Measurements from ENCODE around the gene USP40.

Gene USP40

GRCh38 chr2:233456934-233457333 lies 109.6 kb downstream of the USP40 start:
- no peak for ATAC-seq (ENCODE audit: insufficient read depth, low read depth)
- 0 out of 2 replicates have a peak, but pooled peaks cover 7% of the 10 kb centered on the region for H4K20me1 ChIP-seq (ENCODE audit: insufficient read depth, low read length)

GRCh38 chr2:233456111-233456510 lies 110.5 kb downstream of the USP40 start:
- H3K36me3 ChIP-seq (ENCODE audit: insufficient read depth, low read length) = peaks cover 75% of the 10 kb centered on the region

More at GRCh38 chr2:233456934-233457333, 109.6 kb downstream of the USP40 start:
- no peak overlapping the region for H2AFZ ChIP-seq (ENCODE audit: low read depth, low read length)
- H3K36me3 ChIP-seq (ENCODE audit: insufficient read depth, low read length) = peaks cover 75% of the 10 kb centered on the region
- H3K4me3 ChIP-seq (ENCODE audit: low read depth in 1 of 2, low read length in 2 of 2) = no peak overlapping the region
- no peaks in the 10 kb centered on the region for H3K4me1 ChIP-seq (ENCODE audit: insufficient read depth, low read length)
- no peaks in the 10 kb centered on the region for H3K79me2 ChIP-seq (ENCODE audit: insufficient read depth, low read length)
- H3K9me3 ChIP-seq (ENCODE audit: insufficient read depth, low read length, severe bottlenecking) = no peaks in the 10 kb centered on the region
- no peak for TF ChIP-seq CTCF (IDR thresholded peaks at IDR 0.05; ENCODE audit: borderline replicate concordance, extremely low read depth, low read length, poor library complexity, severe bottlenecking)
- TF ChIP-seq EZH2 (IDR thresholded peaks at IDR 0.05; ENCODE audit: borderline replicate concordance, low read depth, low read length, severe bottlenecking) = no peak
- no peak for DNase-seq
- H3K9ac ChIP-seq (ENCODE audit: low read depth, low read length) = no peak overlapping the region
- H3K27me3 ChIP-seq (ENCODE audit: insufficient read depth, low read length, poor library complexity) = no peaks in the 10 kb centered on the region
- H3K27ac ChIP-seq (ENCODE audit: low read length) = no peak overlapping the region
- no peak overlapping the region for H3K4me2 ChIP-seq (ENCODE audit: insufficient read depth, low read length)

GRCh38 chr2:233455491-233455890 lies 111.1 kb downstream of the USP40 start:
- no peak for ATAC-seq (ENCODE audit: insufficient read depth, low read depth)
- Histone ChIP-seq H3K27ac (ENCODE audit: low read length) (no peak overlapping the region), H4K20me1 (ENCODE audit: insufficient read depth, low read length) (0 out of 2 replicates have a peak, but pooled peaks cover 7% of the 10 kb centered on the region), H3K36me3 (ENCODE audit: insufficient read depth, low read length) (peaks cover 80% of the 10 kb centered on the region), H3K27me3 (ENCODE audit: insufficient read depth, low read length, poor library complexity) (no peaks in the 10 kb centered on the region), H3K4me1 (ENCODE audit: insufficient read depth, low read length) (no peaks in the 10 kb centered on the region), H2AFZ (ENCODE audit: low read depth, low read length) (no peak overlapping the region), H3K79me2 (ENCODE audit: insufficient read depth, low read length) (no peaks in the 10 kb centered on the region), H3K9ac (ENCODE audit: low read depth, low read length) (no peak overlapping the region), H3K4me3 (ENCODE audit: low read depth in 1 of 2, low read length in 2 of 2) (no peak overlapping the region), H3K9me3 (ENCODE audit: insufficient read depth, low read length, severe bottlenecking) (no peaks in the 10 kb centered on the region), H3K4me2 (ENCODE audit: insufficient read depth, low read length) (no peak overlapping the region)
- no peak for DNase-seq
- TF ChIP-seq EZH2 (IDR thresholded peaks at IDR 0.05; ENCODE audit: borderline replicate concordance, low read depth, low read length, severe bottlenecking) (no peak), CTCF (IDR thresholded peaks at IDR 0.05; ENCODE audit: borderline replicate concordance, extremely low read depth, low read length, poor library complexity, severe bottlenecking) (no peak)

More at GRCh38 chr2:233456111-233456510, 110.5 kb downstream of the USP40 start:
- Histone ChIP-seq H2AFZ (ENCODE audit: low read depth, low read length) (no peak overlapping the region), H3K4me3 (ENCODE audit: low read depth in 1 of 2, low read length in 2 of 2) (no peak overlapping the region), H3K9ac (ENCODE audit: low read depth, low read length) (no peak overlapping the region), H3K4me1 (ENCODE audit: insufficient read depth, low read length) (no peaks in the 10 kb centered on the region), H3K79me2 (ENCODE audit: insufficient read depth, low read length) (no peaks in the 10 kb centered on the region), H3K27me3 (ENCODE audit: insufficient read depth, low read length, poor library complexity) (no peaks in the 10 kb centered on the region), H4K20me1 (ENCODE audit: insufficient read depth, low read length) (0 out of 2 replicates have a peak, but pooled peaks cover 7% of the 10 kb centered on the region), H3K9me3 (ENCODE audit: insufficient read depth, low read length, severe bottlenecking) (no peaks in the 10 kb centered on the region), H3K4me2 (ENCODE audit: insufficient read depth, low read length) (no peak overlapping the region), H3K27ac (ENCODE audit: low read length) (no peak overlapping the region)
- DNase-seq = no peak
- no peak for TF ChIP-seq EZH2 (IDR thresholded peaks at IDR 0.05; ENCODE audit: borderline replicate concordance, low read depth, low read length, severe bottlenecking)
- no peak for TF ChIP-seq CTCF (IDR thresholded peaks at IDR 0.05; ENCODE audit: borderline replicate concordance, extremely low read depth, low read length, poor library complexity, severe bottlenecking)
- ATAC-seq (ENCODE audit: insufficient read depth, low read depth) = no peak
